ENCODE data around the gene LIMD2.

DNA sequence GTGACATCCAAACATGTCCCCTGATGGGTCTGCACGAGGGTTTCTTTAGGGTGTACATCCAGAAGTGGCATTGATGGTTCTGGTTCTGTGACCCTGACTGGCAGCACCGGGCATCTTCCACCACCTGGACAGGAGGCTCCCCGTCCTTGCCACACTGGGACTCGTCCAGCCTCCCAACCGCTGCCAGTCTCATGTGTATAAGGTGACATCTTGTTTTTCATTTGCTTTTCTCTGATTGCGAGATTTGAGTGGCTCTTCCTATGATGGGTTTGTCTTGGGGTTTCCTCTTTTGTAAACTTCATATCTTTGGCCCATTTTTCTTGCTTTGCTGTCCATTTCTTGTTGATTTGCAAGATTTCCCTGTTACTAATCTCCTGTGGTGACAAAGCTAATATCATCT is 9.2 kb upstream of the LIMD2 start:
- TF ChIP-seq, protein P1, sequence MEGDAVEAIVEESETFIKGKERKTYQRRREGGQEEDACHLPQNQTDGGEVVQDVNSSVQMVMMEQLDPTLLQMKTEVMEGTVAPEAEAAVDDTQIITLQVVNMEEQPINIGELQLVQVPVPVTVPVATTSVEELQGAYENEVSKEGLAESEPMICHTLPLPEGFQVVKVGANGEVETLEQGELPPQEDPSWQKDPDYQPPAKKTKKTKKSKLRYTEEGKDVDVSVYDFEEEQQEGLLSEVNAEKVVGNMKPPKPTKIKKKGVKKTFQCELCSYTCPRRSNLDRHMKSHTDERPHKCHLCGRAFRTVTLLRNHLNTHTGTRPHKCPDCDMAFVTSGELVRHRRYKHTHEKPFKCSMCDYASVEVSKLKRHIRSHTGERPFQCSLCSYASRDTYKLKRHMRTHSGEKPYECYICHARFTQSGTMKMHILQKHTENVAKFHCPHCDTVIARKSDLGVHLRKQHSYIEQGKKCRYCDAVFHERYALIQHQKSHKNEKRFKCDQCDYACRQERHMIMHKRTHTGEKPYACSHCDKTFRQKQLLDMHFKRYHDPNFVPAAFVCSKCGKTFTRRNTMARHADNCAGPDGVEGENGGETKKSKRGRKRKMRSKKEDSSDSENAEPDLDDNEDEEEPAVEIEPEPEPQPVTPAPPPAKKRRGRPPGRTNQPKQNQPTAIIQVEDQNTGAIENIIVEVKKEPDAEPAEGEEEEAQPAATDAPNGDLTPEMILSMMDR (IDR thresholded peaks at IDR 0.05): no peak
- TF ChIP-seq POLR2A (IDR thresholded peaks at IDR 0.05): no peak

All from thyroid gland (tissue), 4 donors.